Body of pancreas (tissue), 4 donors: ENCODE results near the gene IKZF3.

Source experiments
- CTCF ChIP-seq, 7 experiments: fragments of 450-650 bp in 4 of 7; fragments of 200-600 bp in 3 of 7; sonication (generic) in 3 of 7; IDR thresholded peaks; one replicate each; pipeline ENCODE4 v1.5.1; 2016 to 2019; ENCODE audit warnings: antibody characterized with exemption in 7 of 7
- POLR2A ChIP-seq, 3 donors: fragments of 450-650 bp; IDR thresholded peaks; one replicate each; pipeline ENCODE4 v1.6.1; 2016; ENCODE audit warnings: antibody characterized with exemption in 3 of 3, mild to moderate bottlenecking in 2 of 3

- no peak for TF ChIP-seq CTCF (IDR thresholded peaks at IDR 0.05)
- TF ChIP-seq POLR2A (IDR thresholded peaks at IDR 0.05) = no peak
Observed at GRCh38 chr17:39854909-39855308, 9.2 kb downstream of the IKZF3 start.
